Measurements from ENCODE around the gene SLC31A2.

The SLC31A2 gene

DNA sequence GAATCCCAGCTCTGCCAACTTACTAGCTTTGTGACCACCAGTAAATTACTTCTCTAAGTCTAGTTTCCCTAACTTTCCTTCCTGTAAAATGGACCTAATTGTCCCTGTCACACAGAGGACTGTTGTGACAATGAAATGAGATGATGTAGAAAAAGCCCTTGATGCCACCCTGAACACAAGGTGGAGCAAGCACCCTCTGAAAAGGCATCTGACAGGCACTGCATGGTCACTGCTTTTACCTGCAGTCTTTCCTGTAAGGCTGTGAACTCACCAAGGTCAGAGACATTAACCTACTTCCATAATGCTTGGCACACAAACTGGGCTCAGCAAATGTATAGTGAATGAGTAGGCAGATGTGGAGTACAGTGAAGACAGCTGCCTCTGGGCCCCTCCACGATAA is 6.1 kb downstream of the SLC31A2 start:
- Histone ChIP-seq H3K4me3 (ENCODE audit: low read length) (no peak overlapping the region), H3K27me3 (ENCODE audit: control insufficient read depth, low read length) (peaks cover 2% of the 10 kb centered on the region; the same call in 1 of the 2 replicates), H3K4me2 (ENCODE audit: low read length) (no peak overlapping the region), H3K9me2 (replicated peaks; ENCODE audit: control insufficient read depth, low read length) (no peaks in the 10 kb centered on the region), H4K20me1 (ENCODE audit: control insufficient read depth, insufficient read depth, low read depth, low read length) (no peaks in the 10 kb centered on the region), H3F3A (ENCODE audit: control insufficient read depth, insufficient read depth) (no peaks in the 10 kb centered on the region), H3K27ac (ENCODE audit: low read depth, low read length) (no peak overlapping the region), H3K36me3 (ENCODE audit: control insufficient read depth, low read length) (peaks cover 9% of the 10 kb centered on the region), H3K79me2 (ENCODE audit: control insufficient read depth, low read length) (no peaks in the 10 kb centered on the region), H3K4me1 (ENCODE audit: control insufficient read depth, low read length) (peaks cover 15% of the 10 kb centered on the region), H3K9me3 (ENCODE audit: control insufficient read depth, insufficient read depth, low read length) (no peaks in the 10 kb centered on the region)
- no peak for TF ChIP-seq EZH2phosphoT487 (IDR thresholded peaks at IDR 0.05; ENCODE audit: borderline replicate concordance, low read length)
- TF ChIP-seq, protein P1, sequence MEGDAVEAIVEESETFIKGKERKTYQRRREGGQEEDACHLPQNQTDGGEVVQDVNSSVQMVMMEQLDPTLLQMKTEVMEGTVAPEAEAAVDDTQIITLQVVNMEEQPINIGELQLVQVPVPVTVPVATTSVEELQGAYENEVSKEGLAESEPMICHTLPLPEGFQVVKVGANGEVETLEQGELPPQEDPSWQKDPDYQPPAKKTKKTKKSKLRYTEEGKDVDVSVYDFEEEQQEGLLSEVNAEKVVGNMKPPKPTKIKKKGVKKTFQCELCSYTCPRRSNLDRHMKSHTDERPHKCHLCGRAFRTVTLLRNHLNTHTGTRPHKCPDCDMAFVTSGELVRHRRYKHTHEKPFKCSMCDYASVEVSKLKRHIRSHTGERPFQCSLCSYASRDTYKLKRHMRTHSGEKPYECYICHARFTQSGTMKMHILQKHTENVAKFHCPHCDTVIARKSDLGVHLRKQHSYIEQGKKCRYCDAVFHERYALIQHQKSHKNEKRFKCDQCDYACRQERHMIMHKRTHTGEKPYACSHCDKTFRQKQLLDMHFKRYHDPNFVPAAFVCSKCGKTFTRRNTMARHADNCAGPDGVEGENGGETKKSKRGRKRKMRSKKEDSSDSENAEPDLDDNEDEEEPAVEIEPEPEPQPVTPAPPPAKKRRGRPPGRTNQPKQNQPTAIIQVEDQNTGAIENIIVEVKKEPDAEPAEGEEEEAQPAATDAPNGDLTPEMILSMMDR (IDR thresholded peaks at IDR 0.05; ENCODE audit: low read depth, low read length, poor library complexity, severe bottlenecking): no peak

DNA sequence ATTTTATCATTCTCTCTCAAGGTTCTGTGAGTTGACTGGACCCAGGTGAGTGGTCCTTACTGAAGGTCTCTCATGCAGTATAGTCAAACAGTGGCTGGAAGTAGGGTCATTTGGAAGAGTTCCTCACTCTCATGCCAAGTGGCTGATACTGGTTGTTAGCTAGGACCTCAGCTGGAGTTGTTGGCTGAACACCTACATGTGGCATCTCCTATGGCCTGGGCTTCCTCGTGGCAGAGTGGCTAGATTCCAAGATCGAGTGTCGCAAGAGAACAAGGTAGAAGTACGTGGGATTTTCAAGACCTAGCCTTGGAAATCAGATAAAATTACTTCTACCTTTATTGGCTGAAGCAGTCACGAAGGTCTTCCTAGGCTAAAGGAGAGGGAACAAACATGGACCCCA is 7.6 kb downstream of the SLC31A2 start:
- Histone ChIP-seq H4K20me1 (ENCODE audit: control insufficient read depth, insufficient read depth, low read depth, low read length) (no peaks in the 10 kb centered on the region), H3K27me3 (ENCODE audit: control insufficient read depth, low read length) (no peaks in the 10 kb centered on the region), H3K4me1 (ENCODE audit: control insufficient read depth, low read length) (peaks cover 12% of the 10 kb centered on the region), H3K79me2 (ENCODE audit: control insufficient read depth, low read length) (no peaks in the 10 kb centered on the region), H3K9me3 (ENCODE audit: control insufficient read depth, insufficient read depth, low read length) (no peaks in the 10 kb centered on the region), H3K27ac (ENCODE audit: low read depth, low read length) (no peak overlapping the region), H3K9me2 (replicated peaks; ENCODE audit: control insufficient read depth, low read length) (no peaks in the 10 kb centered on the region), H3K4me3 (ENCODE audit: low read length) (no peak overlapping the region), H3K36me3 (ENCODE audit: control insufficient read depth, low read length) (peaks cover 23% of the 10 kb centered on the region), H3F3A (ENCODE audit: control insufficient read depth, insufficient read depth) (no peaks in the 10 kb centered on the region), H3K4me2 (ENCODE audit: low read length) (no peak overlapping the region)
- TF ChIP-seq, protein P1 (IDR thresholded peaks at IDR 0.05; ENCODE audit: low read depth, low read length, poor library complexity, severe bottlenecking): no peak
- no peak for TF ChIP-seq EZH2phosphoT487 (IDR thresholded peaks at IDR 0.05; ENCODE audit: borderline replicate concordance, low read length)

DNA sequence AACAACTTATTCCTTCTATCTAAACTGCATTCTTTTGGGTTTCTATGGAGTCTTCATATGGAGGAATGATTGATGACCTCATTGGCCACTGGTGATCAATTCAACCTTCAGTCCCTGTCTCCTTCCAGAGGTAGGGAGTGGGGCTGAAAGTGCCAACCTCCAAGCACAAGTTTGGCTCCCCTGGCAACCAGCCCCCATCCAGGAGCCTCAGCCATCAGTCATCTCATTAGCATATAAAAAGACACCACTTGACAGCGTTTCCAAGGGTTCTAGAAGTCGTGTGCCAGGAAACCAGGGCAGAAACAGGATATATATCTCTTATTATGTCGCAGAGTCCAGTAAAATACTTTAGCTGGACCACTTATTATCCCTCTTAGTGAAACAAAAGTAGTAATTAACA is 9.8 kb downstream of the SLC31A2 start:
- Histone ChIP-seq H3K27ac (ENCODE audit: low read depth, low read length) (no peak overlapping the region), H3K9me2 (replicated peaks; ENCODE audit: control insufficient read depth, low read length) (no peaks in the 10 kb centered on the region), H3K79me2 (ENCODE audit: control insufficient read depth, low read length) (no peaks in the 10 kb centered on the region), H3K4me1 (ENCODE audit: control insufficient read depth, low read length) (peaks cover 11% of the 10 kb centered on the region), H3K9me3 (ENCODE audit: control insufficient read depth, insufficient read depth, low read length) (no peaks in the 10 kb centered on the region), H3K36me3 (ENCODE audit: control insufficient read depth, low read length) (peaks cover 40% of the 10 kb centered on the region), H3K4me3 (ENCODE audit: low read length) (no peak overlapping the region), H3F3A (ENCODE audit: control insufficient read depth, insufficient read depth) (no peaks in the 10 kb centered on the region), H3K4me2 (ENCODE audit: low read length) (no peak overlapping the region), H4K20me1 (ENCODE audit: control insufficient read depth, insufficient read depth, low read depth, low read length) (no peaks in the 10 kb centered on the region), H3K27me3 (ENCODE audit: control insufficient read depth, low read length) (no peaks in the 10 kb centered on the region)
- TF ChIP-seq, protein P1 (IDR thresholded peaks at IDR 0.05; ENCODE audit: low read depth, low read length, poor library complexity, severe bottlenecking): no peak
- TF ChIP-seq EZH2phosphoT487 (IDR thresholded peaks at IDR 0.05; ENCODE audit: borderline replicate concordance, low read length): no peak

DNA sequence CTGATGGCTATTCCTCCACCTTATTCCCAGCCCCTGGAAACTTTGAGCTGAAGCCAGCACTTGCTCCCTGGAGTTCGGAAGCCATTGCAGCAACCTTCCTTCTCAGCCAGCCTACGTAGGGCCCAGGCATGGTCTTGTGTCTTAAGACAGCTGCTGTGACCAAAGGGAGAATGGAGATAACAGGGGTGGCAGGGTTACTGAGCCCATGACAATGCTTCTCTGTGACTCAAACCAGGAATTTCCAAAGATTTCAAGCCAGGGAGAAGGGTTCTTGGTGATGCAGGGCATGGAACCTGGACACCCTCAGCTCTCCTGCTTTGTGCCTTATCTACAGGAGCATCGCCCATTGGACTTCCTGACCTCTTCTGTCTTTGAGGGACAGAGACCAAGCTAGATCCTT is 12.2 kb downstream of the SLC31A2 start:
- TF ChIP-seq, protein P1 (IDR thresholded peaks at IDR 0.05; ENCODE audit: low read depth, low read length, poor library complexity, severe bottlenecking): no peak
- no peak for TF ChIP-seq EZH2phosphoT487 (IDR thresholded peaks at IDR 0.05; ENCODE audit: borderline replicate concordance, low read length)
- Histone ChIP-seq H3K4me3 (ENCODE audit: low read length) (no peak overlapping the region), H4K20me1 (ENCODE audit: control insufficient read depth, insufficient read depth, low read depth, low read length) (no peaks in the 10 kb centered on the region), H3K27me3 (ENCODE audit: control insufficient read depth, low read length) (no peaks in the 10 kb centered on the region), H3K36me3 (ENCODE audit: control insufficient read depth, low read length) (peaks cover 64% of the 10 kb centered on the region), H3K9me3 (ENCODE audit: control insufficient read depth, insufficient read depth, low read length) (no peaks in the 10 kb centered on the region), H3K4me1 (ENCODE audit: control insufficient read depth, low read length) (no peaks in the 10 kb centered on the region), H3K27ac (ENCODE audit: low read depth, low read length) (no peak overlapping the region), H3K4me2 (ENCODE audit: low read length) (no peak overlapping the region), H3K79me2 (ENCODE audit: control insufficient read depth, low read length) (no peaks in the 10 kb centered on the region), H3K9me2 (replicated peaks; ENCODE audit: control insufficient read depth, low read length) (no peaks in the 10 kb centered on the region), H3F3A (ENCODE audit: control insufficient read depth, insufficient read depth) (no peaks in the 10 kb centered on the region)
